ENCODE data around the gene DYSF.

The DYSF gene

GRCh38 chr2:71502941-71503738 is 49.8 kb downstream of the DYSF start:
- DNase-seq (ENCODE audit: low spot score) = no peak

- DNase-seq (ENCODE audit: low spot score) = peak; percentile 8
Observed at GRCh38 chr2:71503837-71504236, 50.5 kb downstream of the DYSF start.

- DNase-seq (ENCODE audit: low spot score) = no peak
Observed at GRCh38 chr2:71504611-71505010, 51.2 kb downstream of the DYSF start.

GRCh38 chr2:71505086-71505769 is 51.9 kb downstream of the DYSF start:
- no peak for DNase-seq (ENCODE audit: low spot score)

GRCh38 chr2:71505770-71506140 is 52.4 kb downstream of the DYSF start:
- DNase-seq (ENCODE audit: low spot score) = no peak

- no peak for DNase-seq (ENCODE audit: low spot score)
Observed at GRCh38 chr2:71506222-71507153, 53.1 kb downstream of the DYSF start.

GRCh38 chr2:71507476-71507875 is 54.1 kb downstream of the DYSF start:
- no peak for DNase-seq (ENCODE audit: low spot score)

- DNase-seq (ENCODE audit: low spot score) = peak; percentile 61
Observed at GRCh38 chr2:71510196-71510807, 56.9 kb downstream of the DYSF start.

GRCh38 chr2:71510938-71511337 is 57.6 kb downstream of the DYSF start:
- DNase-seq (ENCODE audit: low spot score) = no peak

GRCh38 chr2:71511776-71512175 is 58.4 kb downstream of the DYSF start:
- no peak for DNase-seq (ENCODE audit: low spot score)

- no peak for DNase-seq (ENCODE audit: low spot score)
Observed at GRCh38 chr2:71512386-71512785, 59.0 kb downstream of the DYSF start.

- peak; percentile 13 for DNase-seq (ENCODE audit: low spot score)
Observed at GRCh38 chr2:71513096-71513495, 59.7 kb downstream of the DYSF start.

GRCh38 chr2:71513721-71514120 is 60.4 kb downstream of the DYSF start:
- peak; percentile 17 for DNase-seq (ENCODE audit: low spot score)

GRCh38 chr2:71516253-71516888 is 63.0 kb downstream of the DYSF start:
- no peak for DNase-seq (ENCODE audit: low spot score)

- no peak for DNase-seq (ENCODE audit: low spot score)
Observed at GRCh38 chr2:71517851-71518250, 64.5 kb downstream of the DYSF start.

- no peak for DNase-seq (ENCODE audit: low spot score)
Observed at GRCh38 chr2:71521436-71521950, 68.1 kb downstream of the DYSF start.

GRCh38 chr2:71524476-71524875 is 71.1 kb downstream of the DYSF start:
- DNase-seq (ENCODE audit: low spot score) = no peak

GRCh38 chr2:71526141-71526540 is 72.8 kb downstream of the DYSF start:
- DNase-seq (ENCODE audit: low spot score) = no peak

GRCh38 chr2:71526975-71527374 is 73.6 kb downstream of the DYSF start:
- DNase-seq (ENCODE audit: low spot score) = no peak

- no peak for DNase-seq (ENCODE audit: low spot score)
Observed at GRCh38 chr2:71528131-71528591, 74.8 kb downstream of the DYSF start.

- no peak for DNase-seq (ENCODE audit: low spot score)
Observed at GRCh38 chr2:71528749-71529148, 75.4 kb downstream of the DYSF start.

Data from SW480 (cell line).